Skin epidermis (tissue), 12 donors: ENCODE results near the gene ZBTB7A.

Experiments
- H3K27ac ChIP-seq, 21 experiments: fragments of 200-600 bp; sonication (generic) in 11 of 21; one replicate each; pipeline ENCODE4 v1.5.0; 2020; ENCODE audit warnings: mild to moderate bottlenecking in 3 of 21, inconsistent platforms in 2 of 21, moderate library complexity in 2 of 21
- H3K4me3 ChIP-seq, 7 experiments: fragments of 200-600 bp; sonication (generic) in 2 of 7; one replicate each; pipeline ENCODE4 v1.5.0; 2020; ENCODE audit warnings: inconsistent platforms in 2 of 7, mild to moderate bottlenecking in 2 of 7, moderate library complexity in 1 of 7

Gene ZBTB7A

DNA sequence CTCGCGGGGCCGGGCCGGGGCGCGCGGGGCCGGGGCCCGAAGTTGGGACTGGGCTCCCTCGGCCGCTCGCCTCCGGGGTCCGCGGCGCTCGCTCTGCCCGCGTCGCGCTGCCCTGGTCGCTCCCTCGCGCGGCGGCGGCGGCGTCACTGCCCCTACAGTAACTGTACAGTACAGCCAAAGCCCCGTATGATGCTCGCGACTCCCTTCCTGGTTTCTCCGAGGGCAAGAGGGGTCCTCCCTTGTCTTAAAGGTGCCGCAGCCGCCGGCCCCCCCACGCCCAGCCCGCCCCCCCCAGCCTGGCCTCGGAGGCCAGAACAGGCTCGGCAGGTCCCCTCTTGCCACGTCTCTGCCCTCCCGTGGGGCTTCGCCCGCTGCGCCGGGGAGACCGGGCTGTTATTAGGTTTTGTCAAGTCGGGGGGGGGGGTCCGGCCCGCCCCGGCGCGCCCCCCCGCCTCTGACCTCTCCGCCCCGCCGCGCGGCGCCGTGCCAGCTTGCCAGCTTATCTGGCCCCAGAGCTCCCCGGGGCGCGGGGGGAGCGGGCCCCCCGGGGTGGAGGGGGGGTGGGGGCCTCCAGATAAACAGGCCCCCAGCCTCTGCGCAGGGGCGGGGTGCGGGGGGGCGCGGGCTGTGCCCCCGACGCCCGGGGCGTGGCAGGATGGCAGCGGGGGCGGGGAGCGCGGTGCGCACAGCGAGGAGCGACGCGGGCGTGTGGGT is at the start of gene ZBTB7A:
ZBTB7A (minus strand) TSS at position 218 of the 714 bp plus-strand sequence. CDS start 11,667 bp downstream, outside the sequence.
- H3K27ac ChIP-seq, result peak within 1 kb of the TSS; percentile 91 to 100 (median 98)
- H3K4me3 ChIP-seq, result peak within 1 kb of the TSS; percentile 78 to 100 (median 98)

DNA sequence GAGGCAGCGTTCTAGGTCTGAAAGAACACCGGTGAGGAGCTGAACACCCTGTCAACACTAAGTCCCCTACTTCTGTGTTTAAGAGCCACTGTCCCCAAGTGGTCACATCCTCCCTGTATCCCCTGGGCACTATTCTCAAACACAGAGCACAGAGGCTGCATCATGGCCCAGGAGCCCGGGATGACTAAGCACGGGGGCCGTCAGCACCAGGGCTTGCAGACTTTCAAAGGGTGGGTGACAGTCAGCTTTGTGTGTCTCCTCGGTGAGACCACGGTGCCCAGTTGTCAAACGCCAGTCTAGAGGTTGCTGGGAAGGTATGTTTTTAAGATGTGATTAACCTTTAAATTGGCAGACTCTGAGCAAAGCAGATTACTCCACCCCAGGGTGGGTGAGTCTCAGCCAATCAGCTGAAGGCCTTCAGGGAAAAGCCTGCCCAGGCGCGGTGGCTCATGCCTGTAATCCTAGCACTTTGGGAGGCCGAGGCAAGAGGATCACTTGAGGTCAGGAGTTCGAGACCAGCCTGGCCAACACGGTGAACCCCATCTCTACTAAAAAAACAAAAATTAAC is 49.2 kb upstream of the ZBTB7A start:
- Histone ChIP-seq H3K4me3 (no peak overlapping the region), H3K27ac (peak overlapping the region in 4 of 21 experiments; percentile 39 to 68 (median 61))

DNA sequence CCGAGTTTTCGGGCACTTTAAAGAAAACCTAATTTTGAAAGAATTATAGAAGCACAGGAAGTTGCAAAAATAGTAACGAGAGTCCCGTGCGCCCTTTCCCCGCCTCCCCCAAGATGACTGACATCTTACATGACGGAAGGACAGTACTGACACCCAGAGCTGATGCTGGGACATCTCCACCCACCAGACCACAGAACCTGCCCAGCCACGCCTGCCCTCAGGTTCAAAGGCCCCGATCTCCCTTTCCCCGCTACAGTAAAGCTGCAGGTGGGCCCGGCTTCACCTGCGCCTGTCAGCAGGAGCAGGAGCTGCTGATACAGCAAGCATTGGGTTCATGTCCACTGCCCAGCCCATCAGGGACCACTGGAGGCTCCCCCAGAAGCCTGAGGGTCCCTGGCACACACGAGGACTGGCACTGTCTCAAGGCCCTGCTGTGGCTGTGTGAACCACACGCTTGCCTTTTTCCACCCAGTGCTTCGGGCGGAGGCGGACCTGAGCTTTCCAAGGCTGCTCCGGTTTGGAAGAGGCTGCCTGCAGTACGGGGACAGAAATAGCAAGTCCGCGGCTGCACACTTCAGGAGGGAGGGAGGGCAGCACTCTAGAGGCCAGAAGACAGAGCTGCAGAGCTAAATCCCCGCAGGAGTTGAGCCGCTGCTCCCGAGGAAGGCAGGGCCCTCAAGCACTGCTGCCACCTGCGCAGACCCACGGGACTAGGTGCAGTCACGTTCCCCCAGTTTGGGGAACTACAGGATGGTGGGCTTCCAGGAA is 48.5 kb upstream of the ZBTB7A start:
- Histone ChIP-seq H3K27ac (peak overlapping the region in 11 of 21 experiments; percentile 21 to 68 (median 53)), H3K4me3 (no peak overlapping the region)

DNA sequence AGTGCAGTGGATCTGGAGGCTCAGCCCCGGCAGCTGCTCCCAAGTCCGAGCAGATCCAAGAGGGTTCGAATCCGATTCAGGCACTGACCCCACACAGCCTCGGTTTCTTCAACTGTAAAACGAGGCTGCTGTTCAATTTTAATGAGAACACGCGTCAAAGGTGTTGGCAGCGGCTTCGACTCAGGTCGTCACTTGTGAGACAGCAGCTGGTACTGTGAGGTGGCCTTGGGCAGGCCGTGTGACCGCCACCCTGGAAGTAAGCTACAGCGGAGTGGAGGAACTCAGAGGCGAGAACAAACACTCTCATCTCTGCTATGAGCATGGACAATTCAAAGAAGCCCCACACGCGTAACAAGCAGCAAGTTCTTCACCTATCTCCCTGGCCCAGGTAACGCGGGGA is 47.5 kb upstream of the ZBTB7A start:
- H3K27ac ChIP-seq, result peak overlapping the region in 1 of 21 experiments; percentile 64

DNA sequence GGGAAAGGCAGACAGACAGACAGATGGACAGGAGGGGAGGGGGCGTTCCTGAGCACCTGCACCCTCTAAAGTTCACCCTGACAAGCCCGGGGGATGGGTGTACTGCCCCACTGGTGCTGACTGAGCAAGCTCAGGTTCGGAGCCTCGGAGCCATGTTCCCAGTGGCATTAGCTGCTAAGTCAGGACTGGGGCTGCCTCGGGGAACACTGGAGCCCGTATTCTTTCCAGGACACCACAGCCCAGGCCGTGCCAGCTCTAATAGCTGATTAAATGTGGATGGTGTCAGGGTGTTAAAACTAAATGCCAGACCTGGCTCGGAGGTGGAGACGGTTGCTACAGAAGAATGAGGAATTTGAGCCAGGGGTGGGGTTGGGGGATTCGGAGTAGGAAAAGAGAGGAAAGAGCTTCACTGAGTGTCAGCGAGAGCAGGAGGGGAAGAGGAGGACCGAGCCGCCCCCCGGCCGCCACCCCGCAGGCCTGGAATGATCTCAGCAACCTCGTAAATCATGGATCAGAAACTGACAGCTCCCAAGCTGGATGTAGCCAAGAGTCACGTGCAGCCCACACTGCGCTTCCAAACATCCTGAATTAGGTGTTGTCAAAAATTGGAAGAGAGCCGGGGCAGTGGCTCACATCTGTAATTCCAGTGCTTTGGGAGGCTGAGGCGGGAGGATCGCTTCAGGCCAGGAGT is 46.8 kb upstream of the ZBTB7A start:
- Histone ChIP-seq H3K4me3 (no peak overlapping the region), H3K27ac (no peak overlapping the region)

More for the DNA sequence above, 47.5 kb upstream of the ZBTB7A start:
- H3K4me3 ChIP-seq, result no peak overlapping the region

DNA sequence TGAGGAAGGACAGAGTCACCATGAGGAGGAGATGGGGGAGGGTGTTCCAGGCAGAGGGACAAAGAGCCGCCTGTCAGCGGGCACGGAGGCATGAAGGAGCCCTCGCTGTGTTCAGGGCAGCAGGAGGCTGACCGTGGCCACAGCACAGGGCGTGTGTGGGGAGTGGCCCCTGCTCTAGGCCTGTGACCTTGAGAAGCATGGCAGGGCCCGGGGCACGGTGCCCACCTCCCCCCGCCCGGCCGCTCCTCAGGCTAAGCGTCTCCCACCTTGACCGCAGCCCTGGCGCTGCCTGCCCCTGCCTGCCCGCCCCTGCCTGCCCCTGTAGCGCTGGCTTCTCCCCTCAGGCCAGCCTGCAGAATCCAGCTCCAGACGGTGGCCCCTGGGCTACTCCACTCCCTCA is 45.7 kb upstream of the ZBTB7A start:
- Histone ChIP-seq H3K4me3 (no peak overlapping the region), H3K27ac (no peak overlapping the region)

DNA sequence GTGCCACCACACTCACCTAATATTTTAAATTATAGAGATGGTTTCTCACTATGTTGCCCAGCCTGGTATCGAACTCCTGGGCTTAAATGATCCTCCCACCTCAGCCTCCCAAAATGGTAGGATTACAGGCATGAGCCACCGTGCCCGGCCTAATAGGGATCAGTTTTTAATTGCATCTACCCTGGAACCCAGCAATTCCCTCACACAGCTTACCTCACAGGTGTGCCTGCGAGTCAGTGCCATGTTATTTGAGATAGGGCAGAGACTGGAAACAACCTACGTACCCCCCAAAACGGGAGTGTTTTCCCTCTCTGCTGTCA is 42.9 kb upstream of the ZBTB7A start:
- H3K4me3 ChIP-seq, result no peak overlapping the region
- peak overlapping the region in 11 of 21 experiments; percentile 9 to 88 (median 57) for H3K27ac ChIP-seq

DNA sequence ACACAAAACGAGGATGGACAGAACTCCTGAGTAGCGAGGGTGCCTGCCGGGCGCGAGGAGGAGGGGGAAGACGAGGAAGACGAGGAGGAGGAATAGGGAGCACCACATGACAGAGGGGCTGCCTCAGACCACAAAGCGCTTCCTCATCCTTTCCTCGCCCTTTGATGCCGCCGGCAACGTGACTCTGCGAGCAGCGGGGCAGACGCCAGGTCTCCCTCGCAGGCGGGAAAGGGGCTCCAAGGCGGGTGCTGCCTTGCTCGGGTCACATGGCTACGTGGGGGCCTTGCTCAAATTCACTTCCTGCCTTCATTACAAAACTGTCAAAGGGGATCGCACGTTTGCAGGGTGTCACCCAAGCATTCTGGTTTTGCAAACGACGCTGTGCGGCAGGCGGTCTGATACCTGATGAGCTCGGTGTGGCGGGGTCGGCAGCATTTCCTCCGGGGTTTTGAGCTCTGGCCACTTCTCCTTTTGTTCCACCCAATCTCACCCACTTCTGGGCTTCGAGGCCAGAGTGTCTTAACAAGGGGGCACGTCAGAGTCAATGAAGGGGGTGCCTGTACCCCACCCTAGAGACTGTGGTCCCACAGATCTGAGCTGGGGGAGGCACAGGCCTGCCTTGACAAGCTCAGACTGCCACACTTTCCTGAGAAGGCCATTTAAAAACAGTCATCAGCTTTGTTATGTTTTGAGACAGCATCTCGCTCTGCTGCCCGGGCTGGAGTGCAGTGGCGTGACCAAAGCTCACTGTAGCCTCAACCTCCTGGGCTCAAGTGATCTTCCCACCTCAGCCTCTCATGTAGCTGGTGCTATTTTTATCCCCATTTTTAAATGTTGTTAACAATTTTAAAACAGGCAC is 42.3 kb upstream of the ZBTB7A start:
- H3K4me3 ChIP-seq, result no peak overlapping the region
- H3K27ac ChIP-seq, result peak overlapping the region in 11 of 21 experiments; percentile 9 to 88 (median 57)

DNA sequence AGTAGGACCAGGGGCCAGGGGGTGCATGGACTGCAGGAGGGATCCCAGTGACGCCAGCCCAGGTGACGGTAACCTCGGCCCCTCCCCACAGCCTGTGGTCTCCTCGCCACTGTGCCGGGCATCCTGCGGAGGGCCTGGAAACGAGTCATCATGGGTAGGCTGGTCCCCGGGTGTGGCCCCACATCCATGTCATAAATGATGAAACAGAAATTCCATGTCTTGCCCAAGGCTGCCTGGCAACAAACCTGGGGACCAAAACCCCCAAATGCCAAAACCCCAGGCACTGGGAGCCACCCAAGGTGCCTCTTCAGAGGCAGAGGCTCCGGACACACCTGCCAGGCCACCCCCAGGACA is 36.4 kb upstream of the ZBTB7A start:
- Histone ChIP-seq H3K27ac (peak overlapping the region in 7 of 21 experiments; percentile 5 to 85 (median 29)), H3K4me3 (no peak overlapping the region)

DNA sequence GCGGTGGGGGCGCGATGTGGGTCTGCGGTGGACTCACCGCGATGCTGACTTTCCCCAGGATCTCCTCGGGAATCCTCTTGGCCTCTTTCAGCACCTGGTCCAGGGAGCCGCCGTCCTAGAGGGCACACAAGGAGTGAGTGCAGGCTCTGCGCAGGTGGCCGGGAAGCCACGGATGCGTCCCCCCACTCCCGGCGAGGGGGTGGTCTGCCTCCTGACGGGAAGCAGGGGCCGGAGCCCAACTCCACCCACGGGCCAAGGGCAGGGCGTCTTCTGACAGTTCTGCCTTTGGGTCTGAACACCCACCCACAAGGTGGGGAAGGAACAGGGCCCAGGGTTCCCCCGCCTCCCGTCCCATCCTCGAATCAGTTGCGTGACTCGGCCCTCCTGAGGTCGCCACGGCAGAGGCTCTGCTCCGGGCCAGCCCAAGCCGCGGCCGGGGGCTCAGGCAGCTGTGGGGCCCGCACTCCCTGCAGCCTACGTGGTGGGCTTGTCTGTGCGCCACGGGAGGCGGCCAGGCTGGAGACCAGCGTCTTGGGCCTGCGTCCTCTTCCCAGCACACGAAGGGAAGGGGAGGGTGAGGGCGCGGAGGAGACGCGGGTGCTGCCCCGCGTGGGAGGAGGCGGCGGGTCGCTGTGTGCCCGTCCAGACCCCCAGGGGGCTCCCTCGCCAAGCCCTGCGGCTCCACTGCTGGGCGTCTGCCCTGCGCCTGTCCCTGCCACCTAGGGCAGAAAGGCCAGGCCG is 35.8 kb upstream of the ZBTB7A start:
- Histone ChIP-seq H3K4me3 (no peak overlapping the region), H3K27ac (peak overlapping the region in 5 of 21 experiments; percentile 5 to 85 (median 59))

DNA sequence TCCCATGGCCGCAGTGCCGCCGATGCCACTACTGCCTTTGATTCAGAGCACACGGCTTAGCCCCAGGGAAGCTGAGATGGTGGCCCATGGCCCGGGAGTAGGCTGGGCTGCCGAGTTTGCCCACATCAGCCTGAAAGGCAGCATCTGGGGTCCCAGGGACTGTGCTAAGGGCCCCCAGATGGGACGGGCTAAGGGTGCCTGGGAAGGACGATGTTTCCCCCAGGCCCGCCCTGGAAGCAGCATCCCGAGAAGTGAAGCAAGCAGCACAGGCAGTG is 34.7 kb upstream of the ZBTB7A start:
- no peak overlapping the region for H3K4me3 ChIP-seq
- no peak overlapping the region for H3K27ac ChIP-seq

DNA sequence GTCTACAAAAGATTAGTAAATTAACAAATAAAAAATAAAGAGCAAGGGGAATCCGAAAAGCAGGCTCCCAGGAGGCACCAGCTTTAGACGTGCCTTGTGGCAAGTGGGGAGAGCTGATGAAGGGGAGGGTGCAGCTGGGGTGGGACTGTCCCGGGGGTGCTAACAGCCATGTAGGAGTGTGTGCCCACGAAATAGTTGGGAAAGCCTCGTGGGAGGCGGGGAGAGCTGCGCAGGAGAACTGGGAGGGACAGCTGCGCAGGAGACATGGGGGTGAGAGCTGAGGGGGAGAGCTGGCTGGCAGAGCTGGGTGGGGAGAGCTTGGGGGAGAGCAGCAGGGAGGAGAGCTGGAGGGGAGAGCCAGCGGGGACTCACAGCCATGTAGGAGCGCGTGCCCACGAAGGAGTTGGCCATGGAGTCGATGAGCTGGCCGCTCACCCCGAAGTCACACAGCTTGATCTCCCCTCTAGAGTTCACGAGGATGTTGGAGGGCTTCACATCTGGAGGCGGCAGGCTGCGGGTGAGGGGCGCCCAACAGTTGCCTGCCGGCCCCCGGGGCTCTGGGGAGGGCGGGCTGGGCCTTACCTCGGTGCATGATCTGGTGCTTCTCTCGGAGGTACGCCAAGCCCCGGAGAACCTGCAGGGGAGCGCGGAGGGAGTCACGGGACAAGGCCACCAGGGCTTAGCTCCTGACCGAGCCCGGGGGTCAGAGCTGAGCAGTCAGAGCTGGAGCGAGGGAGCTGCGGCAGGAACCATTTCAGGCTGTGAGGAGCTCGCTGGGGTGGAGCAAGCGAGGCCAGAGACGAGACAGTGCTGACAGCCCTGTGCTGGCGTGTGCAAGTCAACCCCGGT is 34.2 kb upstream of the ZBTB7A start:
- Histone ChIP-seq H3K4me3 (no peak overlapping the region), H3K27ac (no peak overlapping the region)

DNA sequence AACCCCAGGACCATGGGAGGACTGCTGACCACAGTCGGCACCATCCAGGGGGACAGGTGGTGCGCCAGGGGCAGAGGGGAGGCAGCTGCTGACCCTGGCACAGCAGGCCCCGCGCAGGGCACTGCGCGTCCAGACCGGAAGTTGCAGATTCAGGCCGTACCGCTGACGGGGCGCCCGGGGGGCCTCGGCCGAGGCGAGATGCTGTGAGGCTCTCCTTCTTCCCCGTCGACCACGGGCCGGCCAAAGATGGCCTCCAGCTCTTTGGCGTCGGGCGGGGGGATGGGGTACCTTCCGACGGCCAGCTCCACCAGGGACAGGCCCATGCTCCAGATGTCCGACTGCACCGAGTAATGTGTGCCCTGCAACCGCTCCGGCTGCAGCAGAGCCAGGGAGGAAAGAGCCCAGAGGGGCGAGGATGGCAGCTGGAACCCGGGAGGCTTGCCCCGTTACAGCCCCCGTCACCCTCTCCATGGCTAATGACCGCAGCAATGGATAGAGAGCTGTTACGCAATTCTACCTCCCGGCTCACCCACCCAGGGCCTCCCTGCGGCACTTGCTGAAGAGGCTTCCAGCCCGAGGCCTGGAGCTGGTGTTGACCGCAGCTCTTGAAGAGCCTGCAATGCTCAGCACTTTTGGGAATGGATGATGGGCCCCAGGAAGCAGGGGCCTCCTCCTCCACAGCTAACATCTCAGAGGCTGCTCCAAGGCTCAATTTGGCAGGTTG is 32.5 kb upstream of the ZBTB7A start:
- Histone ChIP-seq H3K27ac (no peak overlapping the region), H3K4me3 (no peak overlapping the region)

DNA sequence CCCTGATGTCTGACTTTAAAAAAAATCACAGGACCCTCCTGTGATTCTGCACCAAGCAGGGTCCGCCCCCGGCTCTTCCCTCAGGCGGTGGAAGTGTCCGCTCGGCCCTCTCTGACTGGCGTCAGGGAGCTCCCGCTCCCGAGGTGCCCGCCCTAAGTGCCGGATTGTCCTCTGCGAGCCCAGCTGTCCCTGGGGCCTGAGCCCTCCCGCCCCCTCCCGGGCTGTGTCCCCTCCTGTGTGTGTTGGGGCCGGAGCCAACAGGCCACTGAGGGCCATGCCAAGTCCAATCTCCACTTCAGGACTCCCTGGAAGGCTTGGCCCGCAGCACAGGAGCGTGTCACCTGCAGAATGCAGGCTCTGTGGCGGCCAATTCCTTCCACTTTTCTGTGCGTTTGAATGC is 31.8 kb upstream of the ZBTB7A start:
- no peak overlapping the region for H3K27ac ChIP-seq

DNA sequence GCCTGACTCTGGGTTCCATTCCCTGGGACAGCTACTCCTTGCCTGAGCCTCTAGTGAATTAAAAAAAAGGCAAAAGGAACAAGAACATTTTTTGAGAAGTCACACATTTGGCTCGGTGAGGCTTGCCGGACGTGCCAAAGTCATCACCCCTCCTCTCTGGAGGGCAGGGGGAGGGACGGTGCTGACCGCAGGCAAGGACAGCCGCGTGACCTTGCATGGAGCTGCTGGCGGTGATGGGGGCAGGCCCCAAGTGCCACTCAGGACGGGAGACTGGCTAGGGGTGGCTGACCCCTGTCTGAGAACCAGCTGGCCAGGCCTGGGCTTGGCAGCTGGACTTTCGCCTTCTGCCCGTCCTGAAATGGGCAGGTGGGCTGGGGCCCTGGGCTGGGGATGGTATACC is 30.8 kb upstream of the ZBTB7A start:
- Histone ChIP-seq H3K27ac (no peak overlapping the region), H3K4me3 (no peak overlapping the region)

More for the DNA sequence above, 31.8 kb upstream of the ZBTB7A start:
- no peak overlapping the region for H3K4me3 ChIP-seq

DNA sequence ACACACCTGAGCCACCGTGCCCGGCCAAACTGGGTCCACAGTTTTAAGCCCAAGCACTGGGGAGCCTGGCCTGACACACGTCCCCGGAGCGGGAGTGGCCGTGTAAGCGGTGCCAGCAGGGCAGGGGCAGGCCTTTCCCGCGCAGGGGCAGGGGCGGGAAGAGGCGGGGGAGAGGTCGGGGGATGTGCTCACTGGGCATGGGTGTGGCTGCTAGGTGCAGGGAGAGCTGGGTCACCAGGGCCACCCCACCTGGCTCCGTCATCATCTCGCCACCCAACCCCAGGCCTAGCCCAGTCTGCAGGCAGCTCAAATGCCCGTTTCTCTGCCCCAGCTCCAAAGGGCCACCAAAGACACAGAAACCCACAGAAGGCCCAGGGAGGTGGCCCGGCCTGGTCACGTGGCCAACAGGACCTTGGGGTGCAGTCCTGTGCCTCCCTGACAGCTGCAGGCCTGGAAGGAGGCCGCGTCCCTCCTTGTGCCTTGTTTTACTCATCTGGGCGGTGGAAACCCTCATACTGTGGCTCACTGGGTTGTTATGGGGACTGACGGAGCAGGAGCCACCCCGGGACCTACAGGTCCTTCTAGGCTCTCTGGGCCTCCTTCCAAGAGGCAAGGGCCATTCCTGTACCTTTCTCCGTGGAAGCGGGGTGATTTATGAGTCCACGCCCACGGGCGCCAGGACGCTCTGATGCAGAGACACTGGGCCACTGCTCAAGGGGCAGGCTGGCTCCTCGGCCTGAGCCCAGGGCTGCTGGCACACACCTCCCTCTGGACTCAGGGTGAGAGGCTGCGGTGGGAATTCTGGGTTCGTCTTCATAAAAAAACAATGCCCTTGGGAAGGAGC is 29.6 kb upstream of the ZBTB7A start:
- Histone ChIP-seq H3K4me3 (no peak overlapping the region), H3K27ac (peak overlapping the region in 7 of 21 experiments; percentile 20 to 74 (median 41))

DNA sequence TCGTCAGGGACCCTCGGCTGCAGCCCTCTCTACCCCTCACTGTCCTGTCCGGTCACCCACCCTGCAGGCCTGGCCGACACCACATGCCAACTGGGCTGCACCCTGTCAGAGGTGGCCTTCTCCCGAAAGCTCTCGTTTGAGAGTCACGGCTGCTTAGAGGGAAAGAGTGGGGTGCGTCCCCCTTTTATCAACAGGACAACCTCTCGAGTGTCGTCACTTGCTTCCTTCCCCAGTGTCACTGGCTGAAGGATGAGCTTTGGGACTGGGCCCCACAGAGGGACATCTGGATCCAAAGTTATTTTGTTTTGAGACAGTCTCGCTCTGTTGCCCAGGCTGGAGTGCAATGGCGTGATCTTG is 28.8 kb upstream of the ZBTB7A start:
- H3K27ac ChIP-seq, result peak overlapping the region in 4 of 21 experiments; percentile 20 to 74 (median 32)
- no peak overlapping the region for H3K4me3 ChIP-seq
